H1 (cell line): ENCODE results near the gene ZMAT1. TPM values are rescaled to one million over a fixed set of nuclear protein-coding genes. Genes with fewer than 3 reads are reported as not detected.

Source experiments
- CTCF ChIA-PET: fragments of 300-600 bp; sonication (Branson Sonifier 250); formaldehyde crosslinking; loops from one replicate; lab custom pipeline; 2021; ENCODE audit not compliant: partially characterized antibody; lab: Charles Lee
- POLR2A ChIA-PET: fragments of 300-600 bp; sonication (Branson Sonifier 250); formaldehyde crosslinking; loops from one replicate; lab custom pipeline; 2021; ENCODE audit warnings: inconsistent platforms; ENCODE audit not compliant: partially characterized antibody; lab: Charles Lee
- DNase-seq, 2 experiments: peaks; one replicate each; pipeline versions ENCODE4 v3.0.0 to v3.0.0-alpha.2; 2010 to 2022; ENCODE audit warnings: low spot score in 2 of 2, low read depth in 1 of 2, mixed read lengths in 1 of 2
- FAIRE-seq: peaks from 2 replicates; lab custom pipeline; 2011; peaks lifted over from hg19 to GRCh38; lab: Jason Lieb, UNC
- H2AFZ ChIP-seq: 2 replicates; pipeline ENCODE4 v1.8.1; 2012; ENCODE audit warnings: low read length, inconsistent platforms
- H2AK5ac ChIP-seq: 2 replicates; pipeline ENCODE4 v1.6.1; 2013; ENCODE audit warnings: low read depth, low read length
- H2BK120ac ChIP-seq: replicated peaks from 2 replicates; pipeline ENCODE3; 2013; ENCODE audit warnings: low read depth, low read length, inconsistent platforms
- H2BK12ac ChIP-seq: 2 replicates; pipeline ENCODE4 v1.6.1; 2013; ENCODE audit warnings: low read depth, low read length
- H2BK15ac ChIP-seq: 2 replicates; pipeline ENCODE4 v1.6.1; 2013; ENCODE audit warnings: low read length
- H2BK20ac ChIP-seq: 2 replicates; pipeline ENCODE4 v1.6.1; 2013; ENCODE audit warnings: low read length
- H2BK5ac ChIP-seq: 2 replicates; pipeline ENCODE4 v1.6.1; 2013; ENCODE audit warnings: low read depth, low read length
- H3K14ac ChIP-seq: 2 replicates; pipeline ENCODE4 v1.6.1; 2013; ENCODE audit warnings: inconsistent platforms; ENCODE audit not compliant: insufficient read length
- H3K18ac ChIP-seq: 2 replicates; pipeline ENCODE4 v1.6.1; 2013; ENCODE audit warnings: low read length; ENCODE audit errors: extremely low read depth
- H3K23ac ChIP-seq: 2 replicates; pipeline ENCODE4 v1.6.1; 2013; ENCODE audit warnings: inconsistent platforms; ENCODE audit not compliant: insufficient read length
- H3K23me2 ChIP-seq: 2 replicates; pipeline ENCODE4 v1.6.1; 2013; ENCODE audit warnings: low read depth, low read length
- H3K27ac ChIP-seq: 2 replicates; pipeline ENCODE4 v1.6.1; 2011; ENCODE audit warnings: low read depth, low read length, inconsistent platforms
- H3K27me3 ChIP-seq, 4 experiments: replicated peaks in 1 of 4; 1 replicate in 1 of 4; 2 replicates in 3 of 4; pipeline versions ENCODE4 v1.6.1 to v1.8.1; 2011 to 2013; ENCODE audit warnings: low read length in 3 of 4, mild to moderate bottlenecking in 3 of 4, inconsistent platforms in 2 of 4, mixed read lengths in 2 of 4, moderate library complexity in 1 of 4; ENCODE audit not compliant: control insufficient read depth in 3 of 4, insufficient read depth in 3 of 4; ENCODE audit errors: extremely low read depth in 1 of 4
- H3K36me3 ChIP-seq, 4 experiments: 2 replicates each; pipeline versions ENCODE4 v1.6.1 to v1.8.1; 2011 to 2013; ENCODE audit warnings: mild to moderate bottlenecking in 4 of 4, low read length in 3 of 4, moderate library complexity in 2 of 4, control low read depth in 1 of 4, inconsistent platforms in 1 of 4; ENCODE audit not compliant: insufficient read depth in 4 of 4, control insufficient read depth in 2 of 4
- H3K4ac ChIP-seq: replicated peaks from 2 replicates; pipeline ENCODE3; 2013; ENCODE audit warnings: low read length, low read depth, mixed read lengths, inconsistent platforms; ENCODE audit not compliant: insufficient read length
- H3K4me1 ChIP-seq, 4 experiments: replicated peaks in 1 of 4; 1 replicate in 1 of 4; 2 replicates in 3 of 4; pipeline versions ENCODE4 v1.6.1 to v1.8.1; 2011 to 2013; ENCODE audit warnings: low read length in 3 of 4, inconsistent platforms in 2 of 4, mixed read lengths in 1 of 4; ENCODE audit not compliant: insufficient read depth in 4 of 4, control insufficient read depth in 3 of 4
- H3K4me2 ChIP-seq, 2 experiments: 2 replicates each; pipeline versions ENCODE4 v1.6.1 to v1.8.1; 2011 to 2013; ENCODE audit warnings: low read depth in 2 of 2, low read length in 2 of 2, control low read depth in 1 of 2, inconsistent platforms in 1 of 2, mild to moderate bottlenecking in 1 of 2; ENCODE audit not compliant: insufficient read depth in 1 of 2
- H3K4me3 ChIP-seq, 4 experiments: fragments of 200-600, 300-600 bp in 1 of 4; sonication (generic), shearing (Covaris generic), sonication (Bioruptor Twin) in 1 of 4; 2 replicates each; pipeline versions ENCODE4 v1.5.1 to v1.8.1; 2011 to 2016; ENCODE audit warnings: low read length in 4 of 4, low read depth in 3 of 4, control low read depth in 2 of 4, inconsistent platforms in 2 of 4, mild to moderate bottlenecking in 2 of 4, mixed read lengths in 1 of 4, moderate library complexity in 1 of 4; ENCODE audit not compliant: insufficient read depth in 2 of 4; ENCODE audit errors: extremely low read depth in 1 of 4
- H3K56ac ChIP-seq: replicated peaks from 2 replicates; pipeline ENCODE3; 2013; ENCODE audit warnings: low read depth, mild to moderate bottlenecking, mixed read lengths, low read length, inconsistent platforms; ENCODE audit not compliant: insufficient read length
- H3K79me1 ChIP-seq: 2 replicates; pipeline ENCODE4 v1.6.1; 2013; ENCODE audit warnings: low read depth, low read length, control low read depth
- H3K79me2 ChIP-seq, 2 experiments: 2 replicates each; pipeline versions ENCODE4 v1.6.1 to v1.8.1; 2012 to 2013; ENCODE audit warnings: low read length in 2 of 2, mild to moderate bottlenecking in 2 of 2, inconsistent platforms in 1 of 2; ENCODE audit not compliant: insufficient read depth in 2 of 2, control insufficient read depth in 1 of 2
- H3K9ac ChIP-seq, 4 experiments: replicated peaks in 1 of 4; 1 replicate in 1 of 4; 2 replicates in 3 of 4; pipeline versions ENCODE4 v1.6.1 to v1.8.1; 2011 to 2013; ENCODE audit warnings: low read depth in 3 of 4, low read length in 3 of 4, control low read depth in 2 of 4, mild to moderate bottlenecking in 2 of 4, moderate library complexity in 2 of 4, inconsistent platforms in 1 of 4; ENCODE audit errors: extremely low read depth in 1 of 4
- H3K9me3 ChIP-seq, 2 experiments: 2 replicates each; pipeline versions ENCODE4 v1.6.1 to v1.8.1; 2012 to 2013; ENCODE audit warnings: mild to moderate bottlenecking in 2 of 2, moderate library complexity in 2 of 2, control low read depth in 1 of 2, inconsistent platforms in 1 of 2, low read depth in 1 of 2, low read length in 1 of 2, mixed read lengths in 1 of 2; ENCODE audit not compliant: insufficient read depth in 2 of 2
- H4K20me1 ChIP-seq, 2 experiments: replicated peaks in 1 of 2; 2 replicates each; pipeline versions ENCODE3 to v1.8.1; 2011 to 2013; ENCODE audit warnings: inconsistent platforms in 2 of 2, low read length in 2 of 2, mild to moderate bottlenecking in 1 of 2; ENCODE audit not compliant: insufficient read depth in 2 of 2, control insufficient read depth in 1 of 2
- H4K5ac ChIP-seq: 2 replicates; pipeline ENCODE4 v1.6.1; 2013; ENCODE audit warnings: low read length, low read depth, mixed read lengths, inconsistent platforms; ENCODE audit not compliant: insufficient read length
- H4K8ac ChIP-seq: 2 replicates; pipeline ENCODE4 v1.8.0; 2013; ENCODE audit warnings: mild to moderate bottlenecking, moderate library complexity, low read length, inconsistent platforms; ENCODE audit not compliant: insufficient read depth; ENCODE audit errors: extremely low read depth
- H4K91ac ChIP-seq: replicated peaks from 2 replicates; pipeline ENCODE3; 2013; ENCODE audit warnings: low read length, mixed read lengths, inconsistent platforms; ENCODE audit not compliant: insufficient read length
- ASH2L ChIP-seq: fragments of 200-600, 300-600 bp; sonication (generic); IDR thresholded peaks from one replicate; pipeline ENCODE4 v1.7.1; 2017; ENCODE audit warnings: low read length
- BACH1 ChIP-seq: IDR thresholded peaks from 2 replicates; pipeline ENCODE4 v1.6.1; 2012; ENCODE audit warnings: low read length, improper control_type of control experiment
- CREB1 ChIP-seq: IDR thresholded peaks from 2 replicates; pipeline ENCODE4 v1.6.1; 2012; ENCODE audit warnings: inconsistent platforms
- GTF2F1 ChIP-seq: IDR thresholded peaks from 2 replicates; pipeline ENCODE4 v1.6.1; 2012; ENCODE audit warnings: low read depth, low read length, improper control_type of control experiment, borderline replicate concordance
- HDAC2 ChIP-seq, 2 experiments: fragments of 300-600 bp in 1 of 2; sonication (generic) in 1 of 2; IDR thresholded peaks; 2 replicates each; pipeline ENCODE4 v1.6.1; 2011 to 2012; ENCODE audit warnings: low read depth in 2 of 2, low read length in 2 of 2, mild to moderate bottlenecking in 2 of 2, moderate library complexity in 2 of 2, borderline replicate concordance in 1 of 2, inconsistent platforms in 1 of 2
- NRF1 ChIP-seq: IDR thresholded peaks from 2 replicates; pipeline ENCODE4 v1.6.1; 2011; ENCODE audit warnings: mild to moderate bottlenecking, low read depth, low read length, improper control_type of control experiment
- SP2 ChIP-seq: IDR thresholded peaks from 2 replicates; pipeline ENCODE4 v1.6.1; 2012; ENCODE audit warnings: mild to moderate bottlenecking, low read length, inconsistent platforms
- SUZ12 ChIP-seq: fragments of 200-600 bp; sonication (generic); IDR thresholded peaks from 2 replicates; pipeline ENCODE4 v1.6.1; 2012; ENCODE audit warnings: mild to moderate bottlenecking, inconsistent platforms, low read length, moderate library complexity, mixed read lengths
- TBP ChIP-seq: IDR thresholded peaks from 2 replicates; pipeline ENCODE4 v1.6.1; 2011; ENCODE audit warnings: low read depth, low read length, improper control_type of control experiment
- WGBS, 2 experiments: shearing (Covaris generic) in 1 of 2; methylation state at CpG; one replicate each; pipeline versions ENCODE4 v1.1.6 to v1.1.7; 2013 to 2015; ENCODE audit warnings: low lambda C conversion rate in 2 of 2, mixed read lengths in 2 of 2, inconsistent platforms in 1 of 2, low coverage in 1 of 2, missing lambda C conversion rate in 1 of 2; ENCODE audit not compliant: insufficient replicate concordance in 2 of 2, insufficient coverage in 1 of 2, insufficient read length in 1 of 2; ENCODE audit errors: extremely low coverage in 1 of 2, missing lambda C conversion rate in 1 of 2; 5-methylcytosine and 5-hydroxymethylcytosine counted together
- polyA plus RNA-seq, 7 experiments: library from polyadenylated mRNA; depleted of rRNA in 3 of 7; stranded (reverse) in 5 of 7; unstranded in 2 of 7; fragments of >200 nt in 5 of 7; fragments of 200-250 nt in 2 of 7; gene quantifications; 1 replicate in 5 of 7; 2 replicates in 1 of 7; 4 replicates in 1 of 7; pipeline versions ENCODE4 v1.2.1 to v1.2.3, GENCODE V29; 2011 to 2013; ENCODE audit warnings: missing spikeins in 2 of 7, mixed read lengths in 2 of 7
- total RNA-seq: library from RNA; stranded (reverse); fragmentation: NEBNext Ultra II Directional; extraction: Animal tissue kit (Norgen Biotek cat#: 25700); gene quantifications from 2 replicates; pipeline ENCODE4 v1.2.1, GENCODE V29; 2021

The ZMAT1 gene
- total and polyA plus RNA-seq, 2 of the 8 experiments (the other 6 are each of a cell fraction or from before 2014, with no cell fraction given): 1.3 to 1.4 TPM

GRCh38 chrX:101957174-101957573 is 25.3 kb upstream of the ZMAT1 start:
- H3K36me3 ChIP-seq: no peaks in the 10 kb centered on the region
- no peak overlapping the region for H3K4me3 ChIP-seq
- H2BK20ac ChIP-seq: no peak overlapping the region
- no peaks in the 10 kb centered on the region for H3K9me3 ChIP-seq
- H3K56ac ChIP-seq: no peak overlapping the region
- DNase-seq (no peak), FAIRE-seq (no peak)
- TF ChIP-seq GTF2F1 (no peak), HDAC2 (IDR thresholded peaks at IDR 0.05; ENCODE audit: borderline replicate concordance in 1 of 2, low read depth in 2 of 2, low read length in 2 of 2) (no peak), CREB1 (no peak), BACH1 (no peak), NRF1 (no peak), SP2 (no peak), TBP (no peak), SUZ12 (no peak), ASH2L (no peak)
- CTCF ChIA-PET: no interaction called here
- no peak overlapping the region for H2AK5ac ChIP-seq
- H3K27ac ChIP-seq: no peak overlapping the region
- H3K79me2 ChIP-seq: no peaks in the 10 kb centered on the region
- no peak overlapping the region for H2AFZ ChIP-seq
- no peak overlapping the region for H4K91ac ChIP-seq
- no peak overlapping the region for H4K5ac ChIP-seq
- H3K9ac ChIP-seq: no peak overlapping the region
- no peak overlapping the region for H3K14ac ChIP-seq
- H2BK15ac ChIP-seq: no peak overlapping the region
- no peaks in the 10 kb centered on the region for H3K23me2 ChIP-seq
- no peak overlapping the region for H3K4ac ChIP-seq
- H3K18ac ChIP-seq: no peak overlapping the region
- H4K20me1 ChIP-seq: no peaks in the 10 kb centered on the region
- H3K4me2 ChIP-seq: no peak overlapping the region
- peaks cover 0 to 6% (median 3%) of the 10 kb centered on the region in 4 experiments; a peak in 3 of 7 replicates for H3K27me3 ChIP-seq
- H2BK120ac ChIP-seq: no peak overlapping the region
- H3K4me1 ChIP-seq: no peaks in the 10 kb centered on the region; a peak in 1 of 7 replicates
- H2BK5ac ChIP-seq: no peak overlapping the region
- no peaks in the 10 kb centered on the region for H3K79me1 ChIP-seq
- H2BK12ac ChIP-seq: no peak overlapping the region
- POLR2A ChIA-PET: no interaction called here
- WGBS, 2 experiments: 87% methylated on average over 1 of the region's 1 CpG; no CpG with 5 or more reads in 1 of the 2 experiments
- H4K8ac ChIP-seq: no peak overlapping the region
- H3K23ac ChIP-seq: no peak overlapping the region
